ENCODE data around the gene E2F2. TPM values are rescaled to one million over a fixed set of nuclear protein-coding genes. Genes with fewer than 3 reads are reported as not detected.
"Not testable (repeated sequence)": the region's sequence is repeated elsewhere in the genome, so short reads cannot be mapped to it uniquely, and the experiment has no call there.

E2F2 gene
- total RNA-seq, 1 experiment from 2014 or later = 46.1 TPM

GRCh38 chr1:23544444-23545389 lies 13.7 kb upstream of the E2F2 start:
- BruUV-seq (replicated peaks) = no TSS peak
- DNase-seq (ENCODE audit: low spot score) = peak; percentile 88
- H3K9me3 ChIP-seq (ENCODE audit: low read depth, low read length, poor library complexity, severe bottlenecking) = no peaks in the 10 kb centered on the region
- CTCF ChIA-PET = interaction anchor here (0.6 to 3.6 kb wide), 4 partner anchors 47 to 210 kb away, joined by 3 to 72 read pairs (median 14); no protein-coding TSS in a partner anchor
- intact Hi-C loops (cut with micrococcal nuclease; ENCODE audit: unreplicated experiment) = loop anchor here (1.0 to 2.0 kb wide), 2 partner anchors 93 to 206 kb away; no protein-coding TSS in a partner anchor
- H3K4me3 ChIP-seq (ENCODE audit: low read depth, low read length, poor library complexity, severe bottlenecking) = no peak overlapping the region
- H3K27me3 ChIP-seq (replicated peaks; ENCODE audit: insufficient read depth, low read depth, low read length, poor library complexity) = no peaks in the 10 kb centered on the region
- no peaks in the 10 kb centered on the region for H3K36me3 ChIP-seq (ENCODE audit: insufficient read depth, low read length, poor library complexity, severe bottlenecking)
- H3K4me1 ChIP-seq (ENCODE audit: insufficient read depth, low read length, poor library complexity, severe bottlenecking) = peaks cover 18% of the 10 kb centered on the region
- POLR2A ChIA-PET (ENCODE audit: low non-redundant PET) = interaction anchor here (0.7 kb wide), 1 partner anchor 48 kb away, joined by 3 read pairs; no protein-coding TSS in a partner anchor
- no peak overlapping the region for H3K27ac ChIP-seq (ENCODE audit: low read depth, low read length, poor library complexity, severe bottlenecking)
- no peak for TF ChIP-seq EZH2 (IDR thresholded peaks at IDR 0.05; ENCODE audit: borderline replicate concordance, low read depth, low read length, poor library complexity, severe bottlenecking)
- TF ChIP-seq CTCF (conservative IDR thresholded peaks at IDR 0.05; ENCODE audit: low read depth, low read length) = peak; percentile 96

GRCh38 chr1:23543707-23544443 lies 12.8 kb upstream of the E2F2 start:
- DNase-seq (ENCODE audit: low spot score) = no peak
- no peak overlapping the region for H3K27ac ChIP-seq (ENCODE audit: low read depth, low read length, poor library complexity, severe bottlenecking)
- peaks cover 22% of the 10 kb centered on the region for H3K4me1 ChIP-seq (ENCODE audit: insufficient read depth, low read length, poor library complexity, severe bottlenecking)
- intact Hi-C loops (cut with micrococcal nuclease; ENCODE audit: unreplicated experiment) = loop anchor here (1.0 to 2.0 kb wide), 2 partner anchors 93 to 207 kb away; no protein-coding TSS in a partner anchor
- H3K9me3 ChIP-seq (ENCODE audit: low read depth, low read length, poor library complexity, severe bottlenecking) = no peaks in the 10 kb centered on the region
- H3K4me3 ChIP-seq (ENCODE audit: low read depth, low read length, poor library complexity, severe bottlenecking) = no peak overlapping the region
- CTCF ChIA-PET = interaction anchor here (0.6 to 3.6 kb wide), 4 partner anchors 11 to 358 kb away, joined by 5 to 72 read pairs (median 12); no protein-coding TSS in a partner anchor
- H3K27me3 ChIP-seq (replicated peaks; ENCODE audit: insufficient read depth, low read depth, low read length, poor library complexity) = no peaks in the 10 kb centered on the region
- BruUV-seq (replicated peaks) = no TSS peak
- no peaks in the 10 kb centered on the region for H3K36me3 ChIP-seq (ENCODE audit: insufficient read depth, low read length, poor library complexity, severe bottlenecking)
- TF ChIP-seq CTCF (conservative IDR thresholded peaks at IDR 0.05; ENCODE audit: low read depth, low read length) = no peak
- no peak for TF ChIP-seq EZH2 (IDR thresholded peaks at IDR 0.05; ENCODE audit: borderline replicate concordance, low read depth, low read length, poor library complexity, severe bottlenecking)
- POLR2A ChIA-PET (ENCODE audit: low non-redundant PET) = interaction anchor here (0.7 kb wide), 1 partner anchor 47 kb away, joined by 3 read pairs; no protein-coding TSS in a partner anchor

- DNase-seq (ENCODE audit: low spot score) = not testable (repeated sequence)
Observed at GRCh38 chr1:23542940-23543339, 11.9 kb upstream of the E2F2 start.

More at GRCh38 chr1:23542940-23543339, 11.9 kb upstream of the E2F2 start:
- H3K27me3 ChIP-seq (replicated peaks; ENCODE audit: insufficient read depth, low read depth, low read length, poor library complexity); intact Hi-C loops (cut with micrococcal nuclease; ENCODE audit: unreplicated experiment); H3K36me3 ChIP-seq (ENCODE audit: insufficient read depth, low read length, poor library complexity, severe bottlenecking); H3K4me3 ChIP-seq (ENCODE audit: low read depth, low read length, poor library complexity, severe bottlenecking); BruUV-seq (replicated peaks); H3K27ac ChIP-seq (ENCODE audit: low read depth, low read length, poor library complexity, severe bottlenecking); H3K9me3 ChIP-seq (ENCODE audit: low read depth, low read length, poor library complexity, severe bottlenecking): not testable (repeated sequence)
- POLR2A ChIA-PET (ENCODE audit: low non-redundant PET) = interaction anchor here (0.6 kb wide), 1 partner anchor 1421 kb away, joined by 3 read pairs; no protein-coding TSS in a partner anchor
- peaks cover 18% of the 10 kb centered on the region for H3K4me1 ChIP-seq (ENCODE audit: insufficient read depth, low read length, poor library complexity, severe bottlenecking)
- CTCF ChIA-PET = interaction anchor here (0.6 to 2.2 kb wide), 2 partner anchors 46 to 95 kb away, joined by 7 to 11 read pairs; no protein-coding TSS in a partner anchor

Data from A673 (cell line).